Body of pancreas (tissue), 4 donors: ENCODE data around the gene WWOX. TPM values are rescaled to one million over a fixed set of nuclear protein-coding genes. Genes with fewer than 3 reads are reported as not detected.
A peak's percentile ranks its signal among the peaks of the same experiment; 100 is the strongest.

ENCODE experiments used
- ATAC-seq: fragments of 150-250 bp; one replicate; pipeline ENCODE4 v1.9.1; 2016
- DNase-seq, 4 donors: peaks; one replicate each; pipeline ENCODE4 v3.0.0-alpha.2; 2019
- H3K27ac ChIP-seq, 4 donors: fragments of 200-600 bp; sonication (generic); 1 replicate in 3 of 4; 2 replicates in 1 of 4; pipeline versions ENCODE4 v1.5.1 to v1.6.1; 2016 to 2019; ENCODE audit warnings: mild to moderate bottlenecking in 1 of 4, mixed read lengths in 1 of 4, moderate library complexity in 1 of 4
- H3K27me3 ChIP-seq, 2 donors: fragments of 200-600 bp; sonication (generic); one replicate each; pipeline ENCODE4 v1.6.0; 2016; ENCODE audit warnings: mild to moderate bottlenecking in 1 of 2
- H3K36me3 ChIP-seq, 2 donors: fragments of 200-600 bp; sonication (generic); replicated peaks in 1 of 2; 2 replicates each; pipeline ENCODE4 v1.5.1; 2016; ENCODE audit warnings: low read depth in 2 of 2; ENCODE audit not compliant: insufficient read depth in 1 of 2
- H3K4me1 ChIP-seq: fragments of 200-600 bp; sonication (generic); one replicate; pipeline ENCODE4 v1.6.0; 2016
- H3K4me3 ChIP-seq, 2 donors: fragments of 200-600 bp; sonication (generic); 1 replicate in 1 of 2; 2 replicates in 1 of 2; pipeline ENCODE4 v1.5.1; 2016 to 2019
- H3K9me3 ChIP-seq, 3 donors: fragments of 200-600 bp; sonication (generic); 1 replicate in 2 of 3; 2 replicates in 1 of 3; pipeline ENCODE4 v1.5.1; 2016
- CTCF ChIP-seq, 7 experiments: fragments of 450-650 bp in 4 of 7; fragments of 200-600 bp in 3 of 7; sonication (generic) in 3 of 7; IDR thresholded peaks; one replicate each; pipeline ENCODE4 v1.5.1; 2016 to 2019; ENCODE audit warnings: antibody characterized with exemption in 7 of 7
- POLR2A ChIP-seq, 3 donors: fragments of 450-650 bp; IDR thresholded peaks; one replicate each; pipeline ENCODE4 v1.6.1; 2016; ENCODE audit warnings: antibody characterized with exemption in 3 of 3, mild to moderate bottlenecking in 2 of 3
- WGBS, 2 donors: methylation state at CpG; one replicate each; pipeline ENCODE4 v1.1.5; 2017; 5-methylcytosine and 5-hydroxymethylcytosine counted together
- intact Hi-C: fragments of 100-400 bp; cut with DNase I; formaldehyde crosslinking; loops from one replicate; pipeline ENCODE4 v1.15.1; 2023
- total RNA-seq, 2 donors: library from RNA; depleted of rRNA; stranded (reverse); fragments of >200 nt; gene quantifications; one replicate each; pipeline ENCODE4 v1.1.0, GENCODE V29; 2016

WWOX gene
- total RNA-seq, 2 donors from 2014 or later, result 52.7 to 67.2 TPM

- Histone ChIP-seq H3K27me3 (no peaks in the 10 kb centered on the region), H3K9me3 (no peaks in the 10 kb centered on the region), H3K4me3 (no peak overlapping the region), H3K27ac (no peak overlapping the region), H3K4me1 (peaks cover 11% of the 10 kb centered on the region), H3K36me3 (no peaks in the 10 kb centered on the region)
- intact Hi-C loops, result no loop called here
- TF ChIP-seq POLR2A (IDR thresholded peaks at IDR 0.05) (no peak), CTCF (IDR thresholded peaks at IDR 0.05) (no peak)
- ATAC-seq, result no peak
- no peak for DNase-seq
- 39 to 42% methylated on average over 8 of the region's 8 CpGs for WGBS, 2 donors
These were observed 656.6 kb downstream of the WWOX start for GRCh38 chr16:78755751-78756661.

- intact Hi-C loops, result no loop called here
- H3K4me1 ChIP-seq, result peaks cover 11% of the 10 kb centered on the region
- ATAC-seq, result no peak
- H3K36me3 ChIP-seq, result no peaks in the 10 kb centered on the region
- no peak for TF ChIP-seq CTCF (IDR thresholded peaks at IDR 0.05)
- TF ChIP-seq POLR2A (IDR thresholded peaks at IDR 0.05), result no peak
- no peak overlapping the region for H3K4me3 ChIP-seq
- 83 to 92% methylated on average over 2 of the region's 2 CpGs for WGBS, 2 donors
- no peak overlapping the region for H3K27ac ChIP-seq
- H3K9me3 ChIP-seq, result no peaks in the 10 kb centered on the region
- DNase-seq, result no peak
- no peaks in the 10 kb centered on the region for H3K27me3 ChIP-seq
These were observed 660.1 kb downstream of the WWOX start for GRCh38 chr16:78759596-78759995.

GRCh38 chr16:78760611-78761010, 661.2 kb downstream of the WWOX start:
- Histone ChIP-seq H3K27ac (no peak overlapping the region), H3K4me1 (peaks cover 11% of the 10 kb centered on the region), H3K27me3 (no peaks in the 10 kb centered on the region), H3K36me3 (no peaks in the 10 kb centered on the region), H3K4me3 (no peak overlapping the region), H3K9me3 (no peaks in the 10 kb centered on the region)
- ATAC-seq, result no peak
- 92 to 94% methylated on average over 5 of the region's 5 CpGs for WGBS, 2 donors
- intact Hi-C loops, result no loop called here
- no peak for TF ChIP-seq POLR2A (IDR thresholded peaks at IDR 0.05)
- no peak for TF ChIP-seq CTCF (IDR thresholded peaks at IDR 0.05)
- DNase-seq, result no peak

GRCh38 chr16:78761427-78761826, 662.0 kb downstream of the WWOX start:
- no peak for ATAC-seq
- 82 to 83% methylated on average over 5 of the region's 5 CpGs for WGBS, 2 donors
- no peak overlapping the region for H3K27ac ChIP-seq
- H3K4me3 ChIP-seq, result no peak overlapping the region
- no peaks in the 10 kb centered on the region for H3K27me3 ChIP-seq
- peaks cover 3% of the 10 kb centered on the region for H3K4me1 ChIP-seq
- intact Hi-C loops, result no loop called here
- H3K9me3 ChIP-seq, result no peaks in the 10 kb centered on the region
- no peaks in the 10 kb centered on the region for H3K36me3 ChIP-seq
- TF ChIP-seq CTCF (IDR thresholded peaks at IDR 0.05) (no peak), POLR2A (IDR thresholded peaks at IDR 0.05) (no peak)
- no peak for DNase-seq

GRCh38 chr16:78762222-78762621, 662.8 kb downstream of the WWOX start:
- intact Hi-C loops, result no loop called here
- 74 to 100% methylated on average over 1 to 6 of the region's 6 CpGs for WGBS, 2 donors

More at GRCh38 chr16:78762222-78762621, 662.8 kb downstream of the WWOX start:
- Histone ChIP-seq H3K4me3 (no peak overlapping the region), H3K4me1 (no peaks in the 10 kb centered on the region), H3K27me3 (no peaks in the 10 kb centered on the region), H3K27ac (no peak overlapping the region), H3K36me3 (no peaks in the 10 kb centered on the region), H3K9me3 (no peaks in the 10 kb centered on the region)
- ATAC-seq (no peak), DNase-seq (peak in 1 of 4 donors; percentile 11)
- no peak for TF ChIP-seq POLR2A (IDR thresholded peaks at IDR 0.05)
- TF ChIP-seq CTCF (IDR thresholded peaks at IDR 0.05), result no peak
